HL-60/S4 treated with retinoic acid at 250 ng/mL for 4 days and 3 days (cell line): ENCODE measurements around the gene VPS36.
"Not testable (repeated sequence)": the region's sequence is repeated elsewhere in the genome, so short reads cannot be mapped to it uniquely, and the experiment has no call there.

ENCODE experiments used
- in situ Hi-C: fragments of 300-500 bp; cut with MboI; formaldehyde crosslinking; loops from 2 replicates; pipeline ENCODE4 v1.7.0; 2022; ENCODE audit warnings: low sequenced_read_pairs

Gene VPS36

GRCh38 chr13:52446265-52446664, 4.2 kb downstream of the VPS36 start:
- in situ Hi-C loops = no loop called here

- in situ Hi-C loops = no loop called here
Observed at GRCh38 chr13:52432456-52432855, 18.0 kb downstream of the VPS36 start.

GRCh38 chr13:52428295-52428694, 22.1 kb downstream of the VPS36 start:
- in situ Hi-C loops = no loop called here

- in situ Hi-C loops = no loop called here
Observed at GRCh38 chr13:52421216-52421615, 29.2 kb downstream of the VPS36 start.

GRCh38 chr13:52419080-52419479, 31.4 kb downstream of the VPS36 start:
- in situ Hi-C loops = no loop called here

- in situ Hi-C loops = no loop called here
Observed at GRCh38 chr13:52414963-52415362, 35.5 kb downstream of the VPS36 start.

GRCh38 chr13:52414051-52414450, 36.4 kb downstream of the VPS36 start:
- in situ Hi-C loops = no loop called here

GRCh38 chr13:52412128-52412527, 38.3 kb downstream of the VPS36 start:
- in situ Hi-C loops = no loop called here

- in situ Hi-C loops = no loop called here
Observed at GRCh38 chr13:52411629-52412028, 38.8 kb downstream of the VPS36 start.

GRCh38 chr13:52408071-52408658, 42.3 kb downstream of the VPS36 start:
- in situ Hi-C loops = not testable (repeated sequence)

- in situ Hi-C loops = not testable (repeated sequence)
Observed at GRCh38 chr13:52407436-52407835, 43.0 kb downstream of the VPS36 start.

- in situ Hi-C loops = no loop called here
Observed at GRCh38 chr13:52406629-52407028, 43.8 kb downstream of the VPS36 start.

GRCh38 chr13:52405767-52406494, 44.5 kb downstream of the VPS36 start, which contains the start of gene THSD1:
TSS of gene THSD1 (minus strand) at chr13:52406172. CDS start at chr13:52402600, 3,572 bp downstream.
- in situ Hi-C loops = no loop called here

- in situ Hi-C loops = no loop called here
Observed at GRCh38 chr13:52405369-52405766, 45.1 kb downstream of the VPS36 start.

GRCh38 chr13:52399708-52400107, 50.7 kb downstream of the VPS36 start:
- in situ Hi-C loops = no loop called here

GRCh38 chr13:52399046-52399445, 51.4 kb downstream of the VPS36 start:
- in situ Hi-C loops = no loop called here

GRCh38 chr13:52395704-52396103, 54.7 kb downstream of the VPS36 start:
- in situ Hi-C loops = no loop called here

- in situ Hi-C loops = no loop called here
Observed at GRCh38 chr13:52394586-52394985, 55.8 kb downstream of the VPS36 start.

GRCh38 chr13:52393572-52394357, 56.7 kb downstream of the VPS36 start:
- in situ Hi-C loops = no loop called here

GRCh38 chr13:52387721-52388120, 62.7 kb downstream of the VPS36 start:
- in situ Hi-C loops = no loop called here

- in situ Hi-C loops = no loop called here
Observed at GRCh38 chr13:52385870-52386269, 64.6 kb downstream of the VPS36 start.

GRCh38 chr13:52383366-52383765, 67.1 kb downstream of the VPS36 start:
- in situ Hi-C loops = no loop called here
